ENCODE measurements around the gene CHST11.
"Not testable (repeated sequence)": the region's sequence is repeated elsewhere in the genome, so short reads cannot be mapped to it uniquely, and the experiment has no call there.

The CHST11 gene

DNA sequence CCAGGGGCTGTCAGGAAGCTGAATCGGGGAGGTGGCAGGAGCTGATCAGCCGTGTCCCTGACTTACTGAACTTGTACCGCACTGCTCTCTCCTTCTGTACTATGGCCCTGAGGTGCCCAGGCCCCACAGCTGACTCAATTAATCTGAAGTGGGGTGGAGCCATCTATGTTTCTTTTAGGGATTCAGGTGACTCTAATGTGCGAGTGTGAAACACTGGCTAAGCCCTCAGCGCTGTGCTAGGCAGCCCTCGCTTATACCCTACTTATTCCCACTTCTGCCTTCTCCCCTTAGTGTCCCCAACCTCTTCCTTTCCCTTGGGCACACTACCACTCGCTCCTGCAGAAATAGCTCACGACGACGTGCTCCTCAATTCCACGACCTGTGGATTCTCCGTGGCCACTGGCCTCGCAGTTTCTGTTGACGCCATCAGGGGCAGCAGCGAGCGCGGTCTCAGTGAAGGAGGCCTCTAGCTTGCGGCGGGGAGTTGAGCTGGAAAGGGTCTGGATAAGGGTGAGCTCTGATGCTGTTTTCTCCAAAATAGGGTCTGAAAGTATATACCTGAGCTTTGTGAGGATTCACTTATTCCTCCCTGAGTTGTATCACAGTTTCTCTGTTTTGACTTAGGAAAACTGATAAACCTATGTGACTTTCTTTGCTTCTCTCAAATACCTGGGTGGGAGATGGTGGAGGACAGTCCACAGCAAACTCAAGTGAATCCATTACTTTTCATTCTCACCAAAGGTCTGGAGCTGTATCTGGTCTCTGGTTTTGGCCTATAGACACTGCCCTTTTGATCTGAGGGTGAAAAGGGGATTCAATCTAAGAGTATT lies 333.8 kb downstream of the CHST11 start:
- peak; percentile 32 for DNase-seq

DNA sequence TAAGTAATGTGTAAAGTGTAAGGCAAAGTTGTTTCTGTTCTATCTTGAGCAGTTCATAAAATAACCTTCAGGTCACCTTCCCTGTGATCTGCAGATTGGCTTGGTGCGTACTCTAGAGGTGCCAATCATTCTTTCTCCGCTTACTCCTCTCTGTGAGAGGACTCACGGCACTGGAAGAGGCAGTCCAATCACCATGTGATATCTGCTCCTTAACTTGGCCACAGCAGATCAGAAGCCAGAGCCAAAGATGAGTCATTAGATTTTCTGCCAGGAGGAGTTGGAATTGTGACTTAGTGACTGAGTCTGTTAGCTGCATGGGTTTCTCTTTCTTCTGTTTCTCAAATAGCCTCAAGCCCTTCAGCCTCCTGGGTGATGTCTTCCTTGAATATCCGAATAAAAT lies 335.8 kb downstream of the CHST11 start:
- DNase-seq, result peak; percentile 55

- DNase-seq, result no peak
These were observed 336.5 kb downstream of the CHST11 start for GRCh38 chr12:104793285-104793684.

- DNase-seq, result no peak
These were observed 337.2 kb downstream of the CHST11 start for GRCh38 chr12:104793968-104794367.

DNA sequence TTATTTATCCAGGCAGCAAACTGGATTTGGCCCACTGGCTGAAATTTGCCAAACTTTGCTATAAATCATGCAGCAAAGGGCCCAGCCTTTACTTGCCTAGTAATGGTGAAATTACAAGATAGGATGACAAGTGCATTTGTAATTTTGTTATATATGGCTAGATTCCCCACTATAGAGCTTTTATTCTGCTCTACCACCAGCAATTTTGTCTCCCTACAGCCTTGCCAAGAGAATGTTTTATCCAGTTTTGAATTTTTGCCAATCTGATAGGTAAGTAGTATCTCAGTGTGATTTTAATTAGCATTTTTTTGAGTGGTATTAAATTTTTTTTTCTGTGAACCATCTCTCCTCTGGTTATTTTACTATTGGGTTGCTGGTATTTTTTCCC lies 339.7 kb downstream of the CHST11 start:
- DNase-seq, result no peak

GRCh38 chr12:104799458-104799857 lies 342.7 kb downstream of the CHST11 start:
- no peak for DNase-seq

- no peak for DNase-seq
These were observed 344.3 kb downstream of the CHST11 start for GRCh38 chr12:104801005-104801404.

DNA sequence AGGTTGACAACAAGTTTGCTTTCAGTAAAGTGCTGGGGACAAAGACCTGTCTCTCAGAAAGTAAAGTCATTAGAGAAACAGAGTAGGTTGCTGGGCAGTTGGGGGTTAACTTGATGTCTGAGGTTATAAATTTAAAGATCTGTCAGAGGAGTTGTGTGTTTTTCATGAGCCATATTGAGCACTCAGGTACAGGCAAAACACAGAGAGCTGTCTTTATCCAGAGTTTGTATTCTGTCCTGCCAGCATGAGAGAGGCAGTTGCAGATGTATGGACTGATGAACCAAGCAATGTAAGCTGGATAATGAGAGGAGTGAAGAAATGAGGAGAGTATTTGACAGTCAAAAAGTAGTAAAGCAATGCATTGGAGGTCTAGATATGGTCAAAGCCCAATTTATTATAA lies 344.7 kb downstream of the CHST11 start:
- DNase-seq, result no peak

GRCh38 chr12:104802208-104802607 lies 345.5 kb downstream of the CHST11 start:
- no peak for DNase-seq

- DNase-seq, result no peak
These were observed 348.4 kb downstream of the CHST11 start for GRCh38 chr12:104805186-104805585.

- DNase-seq, result not testable (repeated sequence)
These were observed 349.4 kb downstream of the CHST11 start for GRCh38 chr12:104806194-104806593.

- no peak for DNase-seq
These were observed 352.5 kb downstream of the CHST11 start for GRCh38 chr12:104809251-104809650.

GRCh38 chr12:104809706-104810385 lies 353.1 kb downstream of the CHST11 start:
- DNase-seq, result no peak
